ENCODE measurements around the gene GNAS-AS1. TPM values are rescaled to one million over a fixed set of nuclear protein-coding genes. Genes with fewer than 3 reads are reported as not detected.

Gene GNAS-AS1
- total and polyA plus RNA-seq, 2 of the 8 experiments (the other 6 are each of a cell fraction or from before 2014, with no cell fraction given), result 4.7 to 13.7 TPM

GRCh38 chr20:58851221-58851968 is 693 bp upstream of the GNAS-AS1 start:
- Histone ChIP-seq H3K56ac (replicated peaks; ENCODE audit: insufficient read length, low read depth, low read length) (peak overlapping the region; percentile 9), H2BK20ac (ENCODE audit: low read length) (0 out of 2 replicates have a peak overlapping the region, but pooled peaks have one; percentile 15), H3K14ac (ENCODE audit: insufficient read length) (no peak overlapping the region), H4K5ac (ENCODE audit: insufficient read length, low read depth, low read length) (peak overlapping the region; percentile 21), H3K27me3 (replicated peaks in 1 of 4; ENCODE audit: control insufficient read depth in 3 of 4, extremely low read depth in 1 of 4, insufficient read depth in 3 of 4, low read length in 3 of 4) (peaks cover 22 to 54% (median 48%) of the 10 kb centered on the region in 4 experiments), H2BK12ac (ENCODE audit: low read depth, low read length) (peak overlapping the region; percentile 93), H4K20me1 (replicated peaks in 1 of 2; ENCODE audit: control insufficient read depth in 1 of 2, insufficient read depth in 2 of 2, low read length in 2 of 2) (peaks cover 4 to 17% of the 10 kb centered on the region in 2 experiments), H3K79me1 (ENCODE audit: low read depth, low read length) (peaks cover 4% of the 10 kb centered on the region; the same call in 1 of the 2 replicates), H3K23ac (ENCODE audit: insufficient read length) (no peak overlapping the region), H3K9me3 (ENCODE audit: insufficient read depth in 2 of 2, low read depth in 1 of 2, low read length in 1 of 2) (no peaks in the 10 kb centered on the region; a peak in 1 of 4 replicates), H3K18ac (ENCODE audit: extremely low read depth, low read length) (peak overlapping the region; percentile 82), H3K4ac (replicated peaks; ENCODE audit: insufficient read length, low read depth, low read length) (peak overlapping the region; percentile 74), H4K91ac (replicated peaks; ENCODE audit: insufficient read length, low read length) (peak overlapping the region; percentile 37), H2BK5ac (ENCODE audit: low read depth, low read length) (0 out of 2 replicates have a peak overlapping the region, but pooled peaks have one; percentile 83), H3K9ac (replicated peaks in 1 of 4; ENCODE audit: extremely low read depth in 1 of 4, low read depth in 3 of 4, low read length in 3 of 4) (peak overlapping the region in 3 of 4 experiments; percentile 26 to 64 (median 41); a peak in 6 of 7 replicates), H3K4me1 (replicated peaks in 1 of 4; ENCODE audit: control insufficient read depth in 3 of 4, insufficient read depth in 4 of 4, low read length in 3 of 4) (peaks cover 0 to 30% (median 18%) of the 10 kb centered on the region in 4 experiments; a peak in 6 of 7 replicates), H2BK15ac (ENCODE audit: low read length) (peak overlapping the region; percentile 72; the same call in 1 of the 2 replicates), H3K4me3 (ENCODE audit: extremely low read depth in 1 of 4, insufficient read depth in 2 of 4, low read depth in 3 of 4, low read length in 4 of 4) (peak overlapping the region; percentile 68 to 88 (median 78)), H3K79me2 (ENCODE audit: control insufficient read depth in 1 of 2, insufficient read depth in 2 of 2, low read length in 2 of 2) (peaks cover 34 to 58% of the 10 kb centered on the region in 2 experiments), H2BK120ac (replicated peaks; ENCODE audit: low read depth, low read length) (peak overlapping the region; percentile 38), H2AFZ (ENCODE audit: low read length) (no peak overlapping the region), H2AK5ac (ENCODE audit: low read depth, low read length) (peak overlapping the region; percentile 58; the same call in 1 of the 2 replicates), H3K4me2 (ENCODE audit: insufficient read depth in 1 of 2, low read depth in 2 of 2, low read length in 2 of 2) (peak overlapping the region; percentile 98), H4K8ac (ENCODE audit: extremely low read depth, insufficient read depth, low read length) (peak overlapping the region; percentile 75; the same call in 1 of the 2 replicates), H3K27ac (ENCODE audit: low read depth, low read length) (no peak overlapping the region), H3K23me2 (ENCODE audit: low read depth, low read length) (peaks cover 21% of the 10 kb centered on the region), H3K36me3 (ENCODE audit: control insufficient read depth in 2 of 4, insufficient read depth in 4 of 4, low read length in 3 of 4) (peaks cover 0 to 21% (median 10%) of the 10 kb centered on the region in 4 experiments; a peak in 5 of 8 replicates)
- ChIA-PET CTCF (ENCODE audit: partially characterized antibody) (interaction anchor here (0.5 to 5.0 kb wide), 24 partner anchors 8 to 1232 kb away, joined by 3 to 57 read pairs (median 3); partner anchors contain the start of gene STX16), POLR2A (ENCODE audit: partially characterized antibody) (interaction anchor here (0.8 to 13.4 kb wide), 18 partner anchors 10 to 562 kb away, joined by 3 to 163 read pairs (median 4); partner anchors contain the start of gene STX16)
- peak in 1 of 2 experiments; percentile 71 for DNase-seq (ENCODE audit: low read depth in 1 of 2, low spot score in 2 of 2)
- WGBS, 2 experiments (ENCODE audit: extremely low coverage in 1 of 2, insufficient coverage in 1 of 2, insufficient read length in 1 of 2, insufficient replicate concordance in 2 of 2, low coverage in 1 of 2, low lambda C conversion rate in 2 of 2, missing lambda C conversion rate in 1 of 2), result 26% methylated on average over 41 of the region's 41 CpGs; no CpG with 5 or more reads in 1 of the 2 experiments
- FAIRE-seq, result no peak
- TF ChIP-seq NRF1 (IDR thresholded peaks at IDR 0.05; ENCODE audit: low read depth, low read length) (no peak), ASH2L (IDR thresholded peaks at IDR 0.05; ENCODE audit: low read length) (no peak), ATF2 (IDR thresholded peaks at IDR 0.05; ENCODE audit: low read length) (no peak), HDAC2 (IDR thresholded peaks at IDR 0.05; ENCODE audit: borderline replicate concordance in 1 of 2, low read depth in 2 of 2, low read length in 2 of 2) (no peak), SP1 (IDR thresholded peaks at IDR 0.05; ENCODE audit: low read depth, low read length) (no peak), MAX (IDR thresholded peaks at IDR 0.05) (peak; percentile 75)
